CD14-positive monocyte (primary cell): ENCODE data around the gene GPR55. TPM values are rescaled to one million over a fixed set of nuclear protein-coding genes. Genes with fewer than 3 reads are reported as not detected.

ENCODE experiments used
- DNase-seq, 3 donors: peaks; one replicate each; pipeline ENCODE4 v3.0.0-alpha.2; 2011 to 2022
- H2AFZ ChIP-seq: 2 replicates; pipeline ENCODE4 v1.6.0; 2012; ENCODE audit warnings: mild to moderate bottlenecking, low read depth, low read length, inconsistent platforms; ENCODE audit not compliant: insufficient read depth, poor library complexity, severe bottlenecking
- H3K27ac ChIP-seq, 2 donors: 1 replicate in 1 of 2; 2 replicates in 1 of 2; pipeline ENCODE4 v1.5.1; 2012 to 2013; ENCODE audit warnings: low read length in 2 of 2, control low read depth in 1 of 2, inconsistent platforms in 1 of 2, low read depth in 1 of 2, mild to moderate bottlenecking in 1 of 2
- H3K27me3 ChIP-seq, 2 donors: one replicate each; pipeline versions ENCODE4 v1.6.0 to v1.6.1; 2011 to 2013; ENCODE audit warnings: low read length in 2 of 2; ENCODE audit not compliant: control insufficient read depth in 2 of 2, insufficient read depth in 2 of 2
- H3K36me3 ChIP-seq, 2 donors: replicated peaks in 1 of 2; 1 replicate in 1 of 2; 2 replicates in 1 of 2; pipeline versions ENCODE4 v1.5.1 to v1.6.1; 2012 to 2013; ENCODE audit warnings: low read length in 2 of 2, control low read depth in 1 of 2, inconsistent platforms in 1 of 2, mild to moderate bottlenecking in 1 of 2; ENCODE audit not compliant: insufficient read depth in 2 of 2, control insufficient read depth in 1 of 2
- H3K4me1 ChIP-seq, 2 donors: 1 replicate in 1 of 2; 2 replicates in 1 of 2; pipeline versions ENCODE4 v1.5.1 to v1.6.1; 2012 to 2013; ENCODE audit warnings: low read length in 2 of 2, control low read depth in 1 of 2, inconsistent platforms in 1 of 2, mild to moderate bottlenecking in 1 of 2, moderate library complexity in 1 of 2; ENCODE audit not compliant: insufficient read depth in 2 of 2, control insufficient read depth in 1 of 2
- H3K4me2 ChIP-seq: replicated peaks from 2 replicates; pipeline ENCODE3; 2012; ENCODE audit warnings: low read length, moderate library complexity, mild to moderate bottlenecking; ENCODE audit not compliant: poor library complexity, severe bottlenecking; ENCODE audit errors: extremely low read depth
- H3K4me3 ChIP-seq, 3 experiments: fragments of 200-600 bp in 1 of 3; sonication (generic) in 1 of 3; replicated peaks in 1 of 3; 1 replicate in 2 of 3; 2 replicates in 1 of 3; pipeline ENCODE4 v1.5.1; 2011 to 2013; ENCODE audit warnings: low read length in 3 of 3, mild to moderate bottlenecking in 3 of 3, control low read depth in 2 of 3, low read depth in 2 of 3, inconsistent platforms in 1 of 3, moderate library complexity in 1 of 3
- H3K79me2 ChIP-seq: 2 replicates; pipeline ENCODE4 v1.6.0; 2012; ENCODE audit warnings: mild to moderate bottlenecking, control low read depth, inconsistent platforms, low read length, moderate library complexity; ENCODE audit not compliant: insufficient read depth
- H3K9ac ChIP-seq: 2 replicates; pipeline ENCODE4 v1.6.0; 2017; ENCODE audit warnings: low read length, mild to moderate bottlenecking; ENCODE audit not compliant: insufficient read depth, poor library complexity, severe bottlenecking
- H3K9me3 ChIP-seq, 2 donors: replicated peaks in 1 of 2; 1 replicate in 1 of 2; 2 replicates in 1 of 2; pipeline versions ENCODE4 v1.5.1 to v1.6.1; 2012 to 2013; ENCODE audit warnings: low read length in 2 of 2, control low read depth in 1 of 2; ENCODE audit not compliant: control insufficient read depth in 1 of 2, insufficient read depth in 1 of 2
- H4K20me1 ChIP-seq: 2 replicates; pipeline ENCODE4 v1.6.0; 2012; ENCODE audit warnings: mild to moderate bottlenecking, low read length, control low read depth, moderate library complexity; ENCODE audit not compliant: insufficient read depth
- H3K27ac Mint-ChIP-seq, 7 donors: one replicate each; pipeline ENCODE4 v1.8.0; 2020; ENCODE audit warnings: mild to moderate bottlenecking in 7 of 7, mixed read lengths in 7 of 7, moderate library complexity in 6 of 7, inconsistent platforms in 2 of 7
- H3K27me3 Mint-ChIP-seq, 3 donors: one replicate each; pipeline ENCODE4 v1.8.0; 2021 to 2022; ENCODE audit warnings: low read depth in 3 of 3, mild to moderate bottlenecking in 3 of 3, mixed read lengths in 3 of 3, moderate library complexity in 3 of 3, inconsistent platforms in 1 of 3
- H3K36me3 Mint-ChIP-seq, 2 donors: one replicate each; pipeline ENCODE4 v1.8.0; 2020; ENCODE audit warnings: mixed read lengths in 2 of 2, inconsistent platforms in 1 of 2, mild to moderate bottlenecking in 1 of 2
- H3K4me1 Mint-ChIP-seq: one replicate; pipeline ENCODE4 v1.8.0; 2020; ENCODE audit warnings: mild to moderate bottlenecking, mixed read lengths
- H3K4me3 Mint-ChIP-seq, 2 donors: one replicate each; pipeline ENCODE4 v1.8.0; 2020; ENCODE audit warnings: mild to moderate bottlenecking in 2 of 2, mixed read lengths in 2 of 2, moderate library complexity in 1 of 2
- H3K9me3 Mint-ChIP-seq, 7 donors: one replicate each; pipeline ENCODE4 v1.8.0; 2020 to 2022; ENCODE audit warnings: mixed read lengths in 7 of 7, mild to moderate bottlenecking in 6 of 7, moderate library complexity in 6 of 7, inconsistent platforms in 2 of 7
- WGBS: methylation state at CpG from one replicate; pipeline ENCODE4 v1.1.5; 2013; ENCODE audit warnings: missing lambda C conversion rate; ENCODE audit not compliant: insufficient coverage; 5-methylcytosine and 5-hydroxymethylcytosine counted together
- intact Hi-C, 2 donors: fragments of 100-400 bp; cut with micrococcal nuclease; formaldehyde crosslinking; loops; one replicate each; pipeline versions ENCODE4 v1.15.0 to v1.15.1; 2023
- polyA plus RNA-seq, 3 donors: library from polyadenylated mRNA; depleted of rRNA in 1 of 3; unstranded in 2 of 3; stranded (reverse) in 1 of 3; fragments of 300-500 nt in 2 of 3; fragments of >200 nt in 1 of 3; fragmentation: Illumina TruSeq in 2 of 3; gene quantifications; 1 replicate in 2 of 3; 2 replicates in 1 of 3; pipeline ENCODE4 v1.2.3, GENCODE V29; 2012 to 2021
- TF ChIP-seq, protein P1 (sequence below): fragments of 200-600 bp; IDR thresholded peaks from one replicate; pipeline ENCODE4 v1.8.0; 2022; ENCODE audit warnings: antibody characterized with exemption, mild to moderate bottlenecking

GPR55 gene
- polyA plus RNA-seq, 3 donors = 0.11 to 0.12 TPM; not detected in 1

DNA sequence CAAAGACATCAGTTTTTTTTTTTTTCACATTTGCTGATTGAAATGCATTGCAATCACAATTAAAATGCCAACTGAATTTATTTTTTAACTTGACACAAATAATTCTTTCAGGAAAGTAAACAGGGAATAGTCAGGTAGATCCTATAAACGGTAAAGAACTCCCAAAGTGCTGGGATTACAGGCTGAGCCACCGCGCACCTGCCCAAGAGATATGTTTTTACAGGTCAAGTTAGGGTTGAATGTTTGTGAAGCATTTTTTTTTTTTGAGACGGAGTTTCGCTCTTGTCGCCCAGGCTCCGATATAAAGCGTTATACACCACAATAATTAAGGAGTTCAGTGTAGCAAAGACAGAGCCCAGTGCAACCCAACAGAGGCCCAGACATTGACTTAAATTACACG lies 45.2 kb downstream of the GPR55 start:
- 100% methylated on average over 1 of the region's 9 CpGs for WGBS
- intact Hi-C loops = no loop called here
- Histone ChIP-seq H3K4me2 (no peak overlapping the region), H3K36me3 (no peaks in the 10 kb centered on the region), H3K27me3 (no peaks in the 10 kb centered on the region), H3K9ac (no peak overlapping the region), H3K4me3 (no peak overlapping the region), H3K4me1 (peaks cover 10 to 11% of the 10 kb centered on the region in 2 donors), H3K79me2 (no peaks in the 10 kb centered on the region), H3K27ac (no peak overlapping the region), H4K20me1 (no peaks in the 10 kb centered on the region), H2AFZ (no peak overlapping the region), H3K9me3 (no peaks in the 10 kb centered on the region)
- DNase-seq = no peak
- Mint-ChIP-seq H3K4me1 (peaks cover 15% of the 10 kb centered on the region), H3K36me3 (no peaks in the 10 kb centered on the region), H3K9me3 (no peaks in the 10 kb centered on the region), H3K27me3 (peaks cover 0 to 3% (median 3%) of the 10 kb centered on the region in 3 donors), H3K4me3 (no peak overlapping the region), H3K27ac (no peak overlapping the region)
- TF ChIP-seq, protein P1, sequence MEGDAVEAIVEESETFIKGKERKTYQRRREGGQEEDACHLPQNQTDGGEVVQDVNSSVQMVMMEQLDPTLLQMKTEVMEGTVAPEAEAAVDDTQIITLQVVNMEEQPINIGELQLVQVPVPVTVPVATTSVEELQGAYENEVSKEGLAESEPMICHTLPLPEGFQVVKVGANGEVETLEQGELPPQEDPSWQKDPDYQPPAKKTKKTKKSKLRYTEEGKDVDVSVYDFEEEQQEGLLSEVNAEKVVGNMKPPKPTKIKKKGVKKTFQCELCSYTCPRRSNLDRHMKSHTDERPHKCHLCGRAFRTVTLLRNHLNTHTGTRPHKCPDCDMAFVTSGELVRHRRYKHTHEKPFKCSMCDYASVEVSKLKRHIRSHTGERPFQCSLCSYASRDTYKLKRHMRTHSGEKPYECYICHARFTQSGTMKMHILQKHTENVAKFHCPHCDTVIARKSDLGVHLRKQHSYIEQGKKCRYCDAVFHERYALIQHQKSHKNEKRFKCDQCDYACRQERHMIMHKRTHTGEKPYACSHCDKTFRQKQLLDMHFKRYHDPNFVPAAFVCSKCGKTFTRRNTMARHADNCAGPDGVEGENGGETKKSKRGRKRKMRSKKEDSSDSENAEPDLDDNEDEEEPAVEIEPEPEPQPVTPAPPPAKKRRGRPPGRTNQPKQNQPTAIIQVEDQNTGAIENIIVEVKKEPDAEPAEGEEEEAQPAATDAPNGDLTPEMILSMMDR = no peak

DNA sequence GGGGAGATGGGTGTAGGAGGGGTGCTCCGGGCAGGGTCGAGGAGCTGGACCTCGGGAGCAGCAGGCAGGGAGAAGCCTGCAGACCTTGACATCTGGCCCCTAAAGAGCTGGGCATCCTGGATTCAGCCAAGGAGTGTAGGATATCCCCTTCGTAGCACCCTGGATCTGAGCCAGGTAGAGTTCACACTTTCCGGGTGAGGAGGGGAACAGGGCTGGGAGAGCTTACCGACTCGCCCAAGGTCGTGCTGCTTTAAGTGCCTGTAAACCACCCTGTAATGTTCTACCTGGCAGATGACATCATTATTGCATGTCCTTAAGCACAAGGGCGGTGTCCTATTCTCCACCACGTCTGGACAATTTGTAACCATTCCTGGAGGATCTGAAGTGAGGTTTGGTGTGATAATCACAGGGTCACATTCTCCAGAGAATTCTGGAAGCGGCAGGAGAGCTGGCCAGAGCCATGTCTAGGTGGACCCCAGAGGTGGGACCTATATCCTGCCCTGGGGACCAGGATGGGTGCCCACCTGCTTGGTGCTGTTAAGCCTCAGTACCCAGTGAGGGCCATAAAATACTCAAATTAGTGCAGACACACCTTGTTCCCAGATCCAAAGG lies 45.7 kb downstream of the GPR55 start:
- Histone ChIP-seq H3K9me3 (no peaks in the 10 kb centered on the region), H3K27ac (no peak overlapping the region), H3K4me1 (peaks cover 10 to 11% of the 10 kb centered on the region in 2 donors), H3K36me3 (no peaks in the 10 kb centered on the region), H3K79me2 (no peaks in the 10 kb centered on the region), H3K27me3 (no peaks in the 10 kb centered on the region), H3K4me2 (no peak overlapping the region), H3K9ac (no peak overlapping the region), H3K4me3 (no peak overlapping the region), H4K20me1 (no peaks in the 10 kb centered on the region), H2AFZ (no peak overlapping the region)
- H3K4me1 Mint-ChIP-seq = peaks cover 15% of the 10 kb centered on the region
- intact Hi-C loops = no loop called here
- TF ChIP-seq, protein P1 = no peak
- no peak for DNase-seq
- 86% methylated on average over 10 of the region's 11 CpGs for WGBS
- no peak overlapping the region for H3K4me3 Mint-ChIP-seq
- H3K36me3 Mint-ChIP-seq = no peaks in the 10 kb centered on the region
- peaks cover 0 to 3% (median 3%) of the 10 kb centered on the region in 3 donors for H3K27me3 Mint-ChIP-seq
- no peak overlapping the region for H3K27ac Mint-ChIP-seq
- no peaks in the 10 kb centered on the region for H3K9me3 Mint-ChIP-seq
